Type B pancreatic cell (in vitro differentiated cells): ENCODE data around the gene ARL6IP5. TPM values are rescaled to one million over a fixed set of nuclear protein-coding genes. Genes with fewer than 3 reads are reported as not detected.

ENCODE experiments used
- DNase-seq: peaks from one replicate; pipeline ENCODE4 v3.0.0; 2021; ENCODE audit warnings: mixed read lengths; ENCODE audit not compliant: unreplicated experiment; ENCODE audit errors: extremely low spot score
- H3K27ac Mint-ChIP-seq: 2 replicates; pipeline ENCODE4 v1.8.0; 2021; ENCODE audit warnings: mild to moderate bottlenecking, mixed read lengths
- H3K27me3 Mint-ChIP-seq: 2 replicates; pipeline ENCODE4 v1.8.0; 2021; ENCODE audit warnings: mixed read lengths
- H3K36me3 Mint-ChIP-seq: 2 replicates; pipeline ENCODE4 v1.8.0; 2021; ENCODE audit warnings: mixed read lengths
- H3K4me1 Mint-ChIP-seq: one replicate; pipeline ENCODE4 v1.8.0; 2021; ENCODE audit warnings: mixed read lengths; ENCODE audit not compliant: unreplicated experiment
- H3K4me3 Mint-ChIP-seq: 2 replicates; pipeline ENCODE4 v1.8.0; 2021; ENCODE audit warnings: mild to moderate bottlenecking, mixed read lengths
- H3K9me3 Mint-ChIP-seq: 2 replicates; pipeline ENCODE4 v1.8.0; 2021; ENCODE audit warnings: mixed read lengths
- CTCF ChIP-seq: fragments of 200-600 bp; sonication (generic); conservative IDR thresholded peaks from 2 replicates; pipeline ENCODE4 v1.5.0; 2021; ENCODE audit warnings: antibody characterized with exemption, mild to moderate bottlenecking
- total RNA-seq: library from RNA; stranded (reverse); gene quantifications from 2 replicates; pipeline ENCODE4 v1.2.1, GENCODE V29; 2021; ENCODE audit warnings: low replicate concordance

Gene ARL6IP5
- total RNA-seq, 1 donor from 2014 or later = 49.2 TPM

GRCh38 chr3:69126216-69126615 is 41.5 kb downstream of the ARL6IP5 start:
- Mint-ChIP-seq H3K4me1 (peaks cover 10% of the 10 kb centered on the region), H3K27ac (no peak overlapping the region), H3K27me3 (no peaks in the 10 kb centered on the region), H3K4me3 (no peak overlapping the region), H3K36me3 (no peaks in the 10 kb centered on the region), H3K9me3 (no peaks in the 10 kb centered on the region)
- TF ChIP-seq CTCF = no peak
- DNase-seq = no peak

DNA sequence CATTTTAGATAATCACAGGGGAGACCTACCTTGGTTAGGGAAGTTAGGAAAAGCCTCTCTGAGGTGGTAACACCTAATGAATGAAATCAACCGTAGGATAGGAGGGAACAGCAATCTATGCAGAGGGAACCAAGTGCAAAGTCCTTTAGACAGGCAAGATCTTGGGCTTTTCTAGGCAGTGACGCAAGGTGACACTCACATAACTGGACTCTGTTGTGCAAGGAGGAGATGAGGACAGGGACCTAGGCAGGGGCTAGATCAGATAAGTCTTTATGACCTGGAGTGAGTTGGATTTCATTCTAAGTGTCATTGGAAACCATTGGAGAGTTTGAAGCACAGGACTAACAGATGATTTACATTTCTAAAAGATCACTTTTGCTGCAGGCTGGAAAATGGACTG is 42.3 kb downstream of the ARL6IP5 start:
- H3K27ac Mint-ChIP-seq = no peak overlapping the region
- no peak for DNase-seq
- no peak for TF ChIP-seq CTCF
- H3K36me3 Mint-ChIP-seq = no peaks in the 10 kb centered on the region
- H3K4me3 Mint-ChIP-seq = no peak overlapping the region
- H3K9me3 Mint-ChIP-seq = no peaks in the 10 kb centered on the region
- no peaks in the 10 kb centered on the region for H3K27me3 Mint-ChIP-seq
- peaks cover 5% of the 10 kb centered on the region for H3K4me1 Mint-ChIP-seq

GRCh38 chr3:69128509-69128908 is 43.8 kb downstream of the ARL6IP5 start:
- Mint-ChIP-seq H3K4me1 (peaks cover 3% of the 10 kb centered on the region), H3K4me3 (no peak overlapping the region), H3K27ac (no peak overlapping the region), H3K27me3 (no peaks in the 10 kb centered on the region), H3K36me3 (no peaks in the 10 kb centered on the region), H3K9me3 (no peaks in the 10 kb centered on the region)
- DNase-seq = no peak
- TF ChIP-seq CTCF = no peak

DNA sequence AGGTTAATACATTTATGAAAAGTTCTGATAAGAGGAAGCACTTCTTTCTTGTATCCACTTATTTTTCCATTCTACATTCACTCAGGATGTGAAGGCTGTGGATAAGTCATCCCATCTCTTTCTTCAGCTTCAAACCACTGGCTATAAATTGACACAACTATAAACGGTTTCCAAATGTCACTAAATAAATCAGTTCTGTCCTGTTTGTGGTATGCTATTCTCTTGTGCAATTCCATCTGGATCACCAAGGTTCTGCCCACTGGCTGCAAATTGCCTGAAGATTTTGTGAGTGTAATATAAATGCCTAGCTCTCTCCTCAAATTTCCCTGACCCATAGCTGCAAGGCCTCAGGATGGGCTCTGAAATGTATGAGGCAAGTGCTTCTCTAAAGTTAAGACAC is 44.8 kb downstream of the ARL6IP5 start:
- Mint-ChIP-seq H3K9me3 (no peaks in the 10 kb centered on the region), H3K4me1 (peaks cover 3% of the 10 kb centered on the region), H3K27me3 (no peaks in the 10 kb centered on the region), H3K36me3 (no peaks in the 10 kb centered on the region), H3K27ac (no peak overlapping the region), H3K4me3 (no peak overlapping the region)
- no peak for DNase-seq
- no peak for TF ChIP-seq CTCF

DNA sequence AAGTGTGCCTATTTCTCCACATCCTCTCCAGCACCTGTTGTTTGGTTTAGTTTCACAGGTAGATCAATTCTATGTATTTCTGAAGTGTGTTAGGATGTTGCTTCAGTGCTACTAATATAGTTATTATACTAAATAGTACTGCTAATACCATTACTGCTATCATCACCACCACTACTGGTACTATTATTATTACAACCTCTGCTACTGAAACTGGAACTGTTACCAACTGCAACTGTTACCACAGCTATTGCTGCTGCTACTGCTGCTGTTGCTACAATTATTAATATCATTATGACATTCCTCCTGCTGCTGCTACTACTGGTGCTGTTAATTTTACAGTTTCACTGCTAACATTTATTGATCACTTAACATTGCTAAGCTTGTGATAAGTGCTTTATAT is 46.0 kb downstream of the ARL6IP5 start:
- peaks cover 3% of the 10 kb centered on the region for H3K4me1 Mint-ChIP-seq
- DNase-seq = no peak
- no peaks in the 10 kb centered on the region for H3K9me3 Mint-ChIP-seq
- no peak for TF ChIP-seq CTCF
- no peaks in the 10 kb centered on the region for H3K36me3 Mint-ChIP-seq
- no peak overlapping the region for H3K4me3 Mint-ChIP-seq
- H3K27me3 Mint-ChIP-seq = no peaks in the 10 kb centered on the region
- H3K27ac Mint-ChIP-seq = no peak overlapping the region

DNA sequence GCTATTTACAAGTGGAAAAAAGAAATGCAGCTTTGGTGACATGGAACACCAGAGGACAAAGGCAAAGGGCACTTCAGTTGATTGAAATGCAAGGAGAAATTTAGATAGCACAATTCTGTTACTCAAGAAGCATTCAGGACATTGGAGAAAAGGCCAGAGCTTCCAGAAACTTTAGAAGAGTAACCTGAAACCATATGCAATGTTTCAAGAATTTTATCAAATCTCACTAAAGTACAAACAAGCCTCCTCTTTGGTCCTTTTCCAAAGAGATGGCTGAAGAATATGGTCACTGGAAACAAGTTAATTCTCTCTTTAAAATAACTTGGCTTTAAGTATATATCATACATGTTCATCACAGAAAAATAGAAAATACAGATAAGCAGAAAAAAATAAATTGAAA is 52.3 kb downstream of the ARL6IP5 start:
- TF ChIP-seq CTCF = no peak
- Mint-ChIP-seq H3K4me3 (no peak overlapping the region), H3K4me1 (peaks cover 5% of the 10 kb centered on the region), H3K9me3 (no peaks in the 10 kb centered on the region), H3K36me3 (no peaks in the 10 kb centered on the region), H3K27ac (no peak overlapping the region), H3K27me3 (no peaks in the 10 kb centered on the region)
- no peak for DNase-seq
